GM18873 (cell line): ENCODE measurements around the gene TJP1.
"Not testable (repeated sequence)": the region's sequence is repeated elsewhere in the genome, so short reads cannot be mapped to it uniquely, and the experiment has no call there.

ENCODE experiments used
- ATAC-seq: cut with Tn5 transposase; IDR thresholded peaks from one replicate; pipeline ENCODE4 v1.9.1; 2021; ENCODE audit warnings: mild to moderate bottlenecking, moderate library complexity, moderate number of reproducible peaks; ENCODE audit not compliant: unreplicated experiment, low FRiP score

The TJP1 gene

GRCh38 chr15:29672923-29673809, 149.1 kb downstream of the TJP1 start:
- no peak for ATAC-seq

GRCh38 chr15:29672446-29672845, 149.8 kb downstream of the TJP1 start:
- ATAC-seq = no peak

GRCh38 chr15:29672046-29672445, 150.2 kb downstream of the TJP1 start:
- not testable (repeated sequence) for ATAC-seq

- ATAC-seq = no peak
Measured at GRCh38 chr15:29670998-29671981, 151.0 kb downstream of the TJP1 start.

- no peak for ATAC-seq
Measured at GRCh38 chr15:29670266-29670665, 152.0 kb downstream of the TJP1 start.

- ATAC-seq = no peak
Measured at GRCh38 chr15:29669823-29670222, 152.4 kb downstream of the TJP1 start.

- ATAC-seq = no peak
Measured at GRCh38 chr15:29668120-29668602, 154.1 kb downstream of the TJP1 start.

GRCh38 chr15:29666241-29666640, 156.0 kb downstream of the TJP1 start:
- no peak for ATAC-seq

GRCh38 chr15:29665444-29666003, 156.7 kb downstream of the TJP1 start:
- ATAC-seq = no peak

- ATAC-seq = no peak
Measured at GRCh38 chr15:29664406-29664805, 157.9 kb downstream of the TJP1 start.

- ATAC-seq = not testable (repeated sequence)
Measured at GRCh38 chr15:29657476-29657817, 164.8 kb downstream of the TJP1 start.

GRCh38 chr15:29656636-29657475, 165.4 kb downstream of the TJP1 start:
- ATAC-seq = no peak

GRCh38 chr15:29652595-29652994, 169.7 kb downstream of the TJP1 start:
- no peak for ATAC-seq

- ATAC-seq = no peak
Measured at GRCh38 chr15:29651476-29652233, 170.6 kb downstream of the TJP1 start.
